Nephron (organoid): ENCODE data around the gene CHD8.

Source experiments
- H3K27ac Mint-ChIP-seq, 3 experiments: 2 replicates each; pipeline ENCODE4 v1.8.0; 2020; ENCODE audit warnings: mixed read lengths in 3 of 3, mild to moderate bottlenecking in 2 of 3, moderate library complexity in 1 of 3
- H3K27me3 Mint-ChIP-seq: 2 replicates; pipeline ENCODE4 v1.8.0; 2021; ENCODE audit warnings: low read depth, mild to moderate bottlenecking, moderate library complexity, mixed read lengths
- H3K36me3 Mint-ChIP-seq: 2 replicates; pipeline ENCODE4 v1.8.0; 2020; ENCODE audit warnings: low read depth, mixed read lengths
- H3K4me1 Mint-ChIP-seq: 2 replicates; pipeline ENCODE4 v1.8.0; 2020; ENCODE audit warnings: mixed read lengths
- H3K4me3 Mint-ChIP-seq, 3 experiments: 2 replicates each; pipeline ENCODE4 v1.8.0; 2020; ENCODE audit warnings: mild to moderate bottlenecking in 3 of 3, mixed read lengths in 3 of 3, moderate library complexity in 2 of 3
- H3K9me3 Mint-ChIP-seq: 2 replicates; pipeline ENCODE4 v1.8.0; 2020; ENCODE audit warnings: mixed read lengths
- TF ChIP-seq, protein P1 (sequence below), 3 experiments: fragments of 200-600 bp; sonication (generic); IDR thresholded peaks; one replicate each; pipeline ENCODE4 v1.5.0; 2021; ENCODE audit warnings: antibody characterized with exemption in 3 of 3; ENCODE audit not compliant: unreplicated experiment in 3 of 3

Gene CHD8

DNA sequence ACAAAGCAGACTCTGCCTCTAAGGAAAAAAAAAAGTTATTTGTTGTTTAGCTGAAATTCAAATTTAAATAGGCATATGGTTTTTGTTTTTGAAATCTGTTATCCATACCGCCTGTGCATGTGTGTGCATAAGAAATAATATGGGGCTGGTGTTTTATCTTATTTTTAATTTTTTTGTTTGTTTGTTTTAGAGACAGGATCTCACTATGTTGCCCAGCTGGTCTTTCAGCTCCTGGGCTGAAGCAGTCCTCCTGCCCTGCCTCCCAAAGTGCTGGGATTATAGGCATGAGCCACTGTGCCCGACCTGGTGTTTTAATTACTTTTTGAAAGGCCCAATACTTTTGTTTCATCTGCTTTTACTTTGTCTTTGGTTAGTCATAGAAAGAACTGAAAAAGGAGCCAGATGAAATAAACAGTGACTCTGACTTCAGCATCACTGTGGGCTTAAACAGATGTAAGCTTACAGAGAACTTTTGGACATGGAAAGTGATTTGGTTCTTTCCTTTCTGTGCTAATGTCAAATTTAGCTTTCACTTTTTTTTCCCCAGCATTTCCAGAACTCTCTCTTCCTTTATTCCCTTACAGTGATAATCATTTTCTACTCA is 109.3 kb downstream of the CHD8 start:
- Mint-ChIP-seq H3K4me3 (no peak overlapping the region), H3K4me1 (peaks cover 5% of the 10 kb centered on the region), H3K27ac (no peak overlapping the region), H3K9me3 (no peaks in the 10 kb centered on the region), H3K27me3 (peaks cover under 1% of the 10 kb centered on the region), H3K36me3 (peaks cover 12% of the 10 kb centered on the region)
- TF ChIP-seq, protein P1, sequence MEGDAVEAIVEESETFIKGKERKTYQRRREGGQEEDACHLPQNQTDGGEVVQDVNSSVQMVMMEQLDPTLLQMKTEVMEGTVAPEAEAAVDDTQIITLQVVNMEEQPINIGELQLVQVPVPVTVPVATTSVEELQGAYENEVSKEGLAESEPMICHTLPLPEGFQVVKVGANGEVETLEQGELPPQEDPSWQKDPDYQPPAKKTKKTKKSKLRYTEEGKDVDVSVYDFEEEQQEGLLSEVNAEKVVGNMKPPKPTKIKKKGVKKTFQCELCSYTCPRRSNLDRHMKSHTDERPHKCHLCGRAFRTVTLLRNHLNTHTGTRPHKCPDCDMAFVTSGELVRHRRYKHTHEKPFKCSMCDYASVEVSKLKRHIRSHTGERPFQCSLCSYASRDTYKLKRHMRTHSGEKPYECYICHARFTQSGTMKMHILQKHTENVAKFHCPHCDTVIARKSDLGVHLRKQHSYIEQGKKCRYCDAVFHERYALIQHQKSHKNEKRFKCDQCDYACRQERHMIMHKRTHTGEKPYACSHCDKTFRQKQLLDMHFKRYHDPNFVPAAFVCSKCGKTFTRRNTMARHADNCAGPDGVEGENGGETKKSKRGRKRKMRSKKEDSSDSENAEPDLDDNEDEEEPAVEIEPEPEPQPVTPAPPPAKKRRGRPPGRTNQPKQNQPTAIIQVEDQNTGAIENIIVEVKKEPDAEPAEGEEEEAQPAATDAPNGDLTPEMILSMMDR (IDR thresholded peaks at IDR 0.05; ENCODE audit: unreplicated experiment in 3 of 3), result no peak

DNA sequence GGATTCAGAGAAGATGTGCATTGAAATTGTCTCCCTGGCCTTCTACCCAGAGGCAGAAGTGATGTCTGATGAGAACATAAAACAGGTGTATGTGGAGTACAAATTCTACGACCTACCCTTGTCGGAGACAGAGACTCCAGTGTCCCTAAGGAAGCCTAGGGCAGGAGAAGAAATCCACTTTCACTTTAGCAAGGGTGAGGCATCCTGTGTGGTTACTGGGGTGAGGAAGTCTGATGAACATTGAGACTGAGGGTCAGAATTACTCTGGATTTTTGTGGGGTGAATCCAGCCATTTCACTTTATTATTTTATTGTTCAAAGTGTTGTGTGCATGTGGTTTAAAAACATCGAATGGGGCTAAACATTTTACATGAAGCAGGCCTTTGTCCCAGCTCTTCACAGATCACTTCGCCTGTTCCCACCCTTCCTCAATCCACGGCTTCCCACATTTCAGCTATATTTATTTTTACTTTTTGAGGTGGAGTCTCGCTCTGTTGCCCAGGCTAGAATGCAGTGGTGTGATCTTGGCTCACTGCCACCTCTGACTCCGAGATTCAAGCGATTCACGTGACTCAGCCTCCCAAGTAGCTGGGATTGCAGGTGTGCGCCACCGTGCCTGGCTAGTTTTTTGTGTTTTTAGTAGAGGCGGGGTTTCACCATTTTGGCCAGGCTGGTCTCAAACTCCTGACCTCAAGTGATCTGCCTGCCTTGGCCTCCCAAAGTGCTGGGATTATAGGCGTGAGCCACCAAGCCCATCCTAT is 112.7 kb downstream of the CHD8 start:
- Mint-ChIP-seq H3K36me3 (no peaks in the 10 kb centered on the region), H3K9me3 (no peaks in the 10 kb centered on the region), H3K4me3 (no peak overlapping the region), H3K27ac (no peak overlapping the region), H3K27me3 (peaks cover 6% of the 10 kb centered on the region), H3K4me1 (no peaks in the 10 kb centered on the region)
- TF ChIP-seq, protein P1 (IDR thresholded peaks at IDR 0.05; ENCODE audit: unreplicated experiment in 3 of 3), result no peak
